GM12878 (cell line): Measurements from ENCODE around the gene ACTL10. TPM values are rescaled to one million over a fixed set of nuclear protein-coding genes. Genes with fewer than 3 reads are reported as not detected.

Experiments used
- ATAC-seq: fragments of 200-7000 bp; cut with Tn5 transposase; 3 replicates; pipeline ENCODE4 v1.9.1; 2020; ENCODE audit warnings: mild to moderate bottlenecking, moderate library complexity
- BruUV-seq: library from RNA; stranded (reverse); fragments of 400-500 nt; replicated peaks from 2 replicates; lab custom pipeline; 2021; lab: Mats Ljungman, UMichigan
- CTCF ChIA-PET: fragments of 300-600 bp; sonication (Branson Sonifier 250); formaldehyde crosslinking; extraction: SDS; loops from one replicate; lab custom pipeline; 2021; ENCODE audit warnings: inconsistent platforms; lab: Yijun Ruan, JAX
- POLR2A ChIA-PET: fragments of 350-600 bp; formaldehyde crosslinking; extraction: SDS; loops from one replicate; lab custom pipeline; 2021; ENCODE audit warnings: inconsistent platforms; lab: Charles Lee
- RAD21 ChIA-PET: fragments of 300-600 bp; sonication (Branson Sonifier 250); formaldehyde crosslinking; loops from one replicate; lab custom pipeline; 2023; ENCODE audit warnings: antibody characterized with exemption; ENCODE audit not compliant: unreplicated experiment; lab: Charles Lee
- SMC1A ChIA-PET: fragments of 300-600 bp; sonication (Branson Sonifier 250); formaldehyde crosslinking; loops from one replicate; lab custom pipeline; 2023; ENCODE audit not compliant: unreplicated experiment, uncharacterized antibody; lab: Charles Lee
- DNase-seq: peaks from one replicate; pipeline ENCODE4 v3.0.0-alpha.2; 2011; ENCODE audit warnings: low read depth, low spot score
- FAIRE-seq: peaks from 3 replicates; lab custom pipeline; 2011; peaks lifted over from hg19 to GRCh38; lab: Jason Lieb, UNC
- H2AFZ ChIP-seq: 2 replicates; pipeline ENCODE4 v1.6.0; 2011; ENCODE audit warnings: low read depth, low read length, control low read depth; ENCODE audit not compliant: control insufficient read depth
- H3K27ac ChIP-seq: 2 replicates; pipeline ENCODE4 v1.5.1; 2011; ENCODE audit warnings: control low read depth; ENCODE audit not compliant: control insufficient read depth, insufficient read depth
- H3K27me3 ChIP-seq, 2 experiments: replicated peaks in 1 of 2; 2 replicates each; pipeline versions ENCODE4 v1.6.0 to v1.6.1; 2011; ENCODE audit warnings: low read length in 1 of 2; ENCODE audit not compliant: control insufficient read depth in 2 of 2, insufficient read depth in 2 of 2
- H3K36me3 ChIP-seq, 2 experiments: 2 replicates each; pipeline ENCODE4 v1.5.1; 2011; ENCODE audit warnings: low read length in 1 of 2; ENCODE audit not compliant: control insufficient read depth in 2 of 2, insufficient read depth in 2 of 2
- H3K4me1 ChIP-seq: 2 replicates; pipeline ENCODE4 v1.6.1; 2011; ENCODE audit warnings: mild to moderate bottlenecking, low read length, moderate library complexity, mixed read lengths; ENCODE audit not compliant: control insufficient read depth, insufficient read depth
- H3K4me2 ChIP-seq: 2 replicates; pipeline ENCODE4 v1.6.0; 2011; ENCODE audit warnings: control low read depth; ENCODE audit not compliant: control insufficient read depth, insufficient read depth
- H3K4me3 ChIP-seq: fragments of 200-600 bp; sonication (generic); 2 replicates; pipeline ENCODE4 v1.5.1; 2016
- H3K79me2 ChIP-seq: 2 replicates; pipeline ENCODE4 v1.6.0; 2011; ENCODE audit warnings: low read length; ENCODE audit not compliant: control insufficient read depth, insufficient read depth
- H3K9ac ChIP-seq: 2 replicates; pipeline ENCODE4 v1.8.0; 2011; ENCODE audit warnings: low read length, control low read depth, mixed read lengths; ENCODE audit not compliant: control insufficient read depth, insufficient read depth
- H3K9me3 ChIP-seq: replicated peaks from 3 replicates; pipeline ENCODE4 v1.5.1; 2011; ENCODE audit warnings: mild to moderate bottlenecking, low read length; ENCODE audit not compliant: control insufficient read depth, insufficient read depth
- H4K20me1 ChIP-seq: 2 replicates; pipeline ENCODE4 v1.6.0; 2011; ENCODE audit not compliant: control insufficient read depth, insufficient read depth
- KAT2A ChIP-seq: conservative IDR thresholded peaks from 2 replicates; pipeline ENCODE4 v1.6.1; 2011; ENCODE audit warnings: low read depth, low read length; ENCODE audit not compliant: control insufficient read depth
- KLF5 ChIP-seq: fragments of 450-650 bp; IDR thresholded peaks from 2 replicates; pipeline ENCODE4 v1.6.1; 2014; ENCODE audit warnings: mild to moderate bottlenecking; ENCODE audit not compliant: partially characterized antibody
- NR2C2 ChIP-seq: IDR thresholded peaks from 2 replicates; pipeline ENCODE4 v1.6.1; 2011; ENCODE audit warnings: borderline replicate concordance, low read depth; ENCODE audit not compliant: control insufficient read depth, insufficient read length
- ZNF24 ChIP-seq: fragments of 450-650 bp; IDR thresholded peaks from 2 replicates; pipeline ENCODE4 v1.6.1; 2017; ENCODE audit warnings: antibody characterized with exemption, mild to moderate bottlenecking
- WGBS: methylation state at CpG from one replicate; pipeline ENCODE4 v1.1.6; 2016; ENCODE audit warnings: low lambda C conversion rate; ENCODE audit not compliant: insufficient replicate concordance, insufficient coverage; ENCODE audit errors: missing lambda C conversion rate; 5-methylcytosine and 5-hydroxymethylcytosine counted together
- in situ Hi-C: fragments of 300-500 bp; cut with MboI; formaldehyde crosslinking; loops from 9 replicates; pipeline ENCODE4 v1.14.3; 2018; ENCODE audit warnings: mixed read lengths
- intact Hi-C: fragments of 100-400 bp; cut with micrococcal nuclease; formaldehyde crosslinking; loops from one replicate; pipeline ENCODE4 v1.14.2; 2022; ENCODE audit not compliant: unreplicated experiment
- polyA plus RNA-seq, 11 experiments: library from polyadenylated mRNA; depleted of rRNA in 4 of 11; unstranded in 6 of 11; stranded (reverse) in 5 of 11; fragments of >200 nt; fragmentation: Nextera tagmentation in 4 of 11; fragmentation: Illumina TruSeq in 1 of 11; extraction: Ambion mirVana in 4 of 11; extraction: Trizol in 1 of 11; gene quantifications; 1 replicate in 1 of 11; 2 replicates in 10 of 11; pipeline versions ENCODE4 v1.2.1 to v1.2.3, GENCODE V29; 2011 to 2016; ENCODE audit warnings: inconsistent platforms in 2 of 11, missing spikeins in 2 of 11, low read depth in 1 of 11
- total RNA-seq, 4 experiments: library from RNA; depleted of rRNA in 3 of 4; stranded (reverse); fragments of >200 nt in 3 of 4; fragmentation: Illumina TruSeq in 1 of 4; extraction: Trizol in 1 of 4; gene quantifications; 2 replicates each; pipeline versions ENCODE4 v1.2.1 to v1.2.3, GENCODE V29; 2013 to 2021
- TF ChIP-seq, protein P1 (sequence below): fragments of 450-650 bp; IDR thresholded peaks from 2 replicates; pipeline ENCODE4 v1.6.1; 2017; ENCODE audit warnings: antibody characterized with exemption, mild to moderate bottlenecking, moderate library complexity

ACTL10 gene
- total and polyA plus RNA-seq, 10 of the 15 experiments (the other 5 are each of a cell fraction or from before 2014, with no cell fraction given): 0.12 to 5.0 (median 0.89) TPM

DNA sequence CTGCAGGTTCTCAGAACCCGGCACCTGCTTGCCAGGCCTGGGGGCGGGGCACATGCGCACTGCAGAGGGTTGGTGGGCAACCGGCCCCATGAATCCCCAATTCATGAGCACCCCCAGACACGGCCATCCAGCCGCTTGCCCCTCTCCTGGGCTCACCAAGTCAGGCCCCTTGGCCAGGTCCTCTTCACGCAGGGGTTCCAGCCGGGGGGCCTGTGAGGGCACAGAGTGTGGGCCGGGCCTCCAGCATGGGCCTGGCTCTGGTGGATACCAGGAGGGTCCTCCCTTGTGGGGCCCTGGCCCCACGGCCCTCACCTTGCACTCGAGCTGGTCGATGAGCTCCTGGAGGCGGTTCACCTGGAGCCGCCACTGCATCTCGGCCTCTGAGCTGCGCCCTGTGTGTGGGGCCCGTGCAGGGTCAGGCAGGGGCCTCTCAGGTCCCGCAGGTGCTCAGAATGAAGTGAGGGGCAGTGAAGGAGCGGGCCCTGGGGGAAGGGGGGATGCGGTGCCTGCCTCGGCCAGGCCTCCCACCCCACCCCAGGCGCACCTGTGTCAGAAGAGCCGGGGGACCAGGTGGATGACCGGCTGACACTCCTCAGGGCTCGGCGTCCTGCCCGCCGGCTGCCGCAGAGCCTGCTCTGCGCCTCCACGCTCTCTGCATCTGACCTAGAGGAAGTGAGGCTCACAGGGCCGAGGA lies 7.3 kb upstream of the ACTL10 start (continued):
- TF ChIP-seq, protein P1, sequence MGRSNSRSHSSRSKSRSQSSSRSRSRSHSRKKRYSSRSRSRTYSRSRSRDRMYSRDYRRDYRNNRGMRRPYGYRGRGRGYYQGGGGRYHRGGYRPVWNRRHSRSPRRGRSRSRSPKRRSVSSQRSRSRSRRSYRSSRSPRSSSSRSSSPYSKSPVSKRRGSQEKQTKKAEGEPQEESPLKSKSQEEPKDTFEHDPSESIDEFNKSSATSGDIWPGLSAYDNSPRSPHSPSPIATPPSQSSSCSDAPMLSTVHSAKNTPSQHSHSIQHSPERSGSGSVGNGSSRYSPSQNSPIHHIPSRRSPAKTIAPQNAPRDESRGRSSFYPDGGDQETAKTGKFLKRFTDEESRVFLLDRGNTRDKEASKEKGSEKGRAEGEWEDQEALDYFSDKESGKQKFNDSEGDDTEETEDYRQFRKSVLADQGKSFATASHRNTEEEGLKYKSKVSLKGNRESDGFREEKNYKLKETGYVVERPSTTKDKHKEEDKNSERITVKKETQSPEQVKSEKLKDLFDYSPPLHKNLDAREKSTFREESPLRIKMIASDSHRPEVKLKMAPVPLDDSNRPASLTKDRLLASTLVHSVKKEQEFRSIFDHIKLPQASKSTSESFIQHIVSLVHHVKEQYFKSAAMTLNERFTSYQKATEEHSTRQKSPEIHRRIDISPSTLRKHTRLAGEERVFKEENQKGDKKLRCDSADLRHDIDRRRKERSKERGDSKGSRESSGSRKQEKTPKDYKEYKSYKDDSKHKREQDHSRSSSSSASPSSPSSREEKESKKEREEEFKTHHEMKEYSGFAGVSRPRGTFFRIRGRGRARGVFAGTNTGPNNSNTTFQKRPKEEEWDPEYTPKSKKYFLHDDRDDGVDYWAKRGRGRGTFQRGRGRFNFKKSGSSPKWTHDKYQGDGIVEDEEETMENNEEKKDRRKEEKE: no peak
- TF ChIP-seq ZNF24 (no peak), KLF5 (no peak), NR2C2 (no peak)

DNA sequence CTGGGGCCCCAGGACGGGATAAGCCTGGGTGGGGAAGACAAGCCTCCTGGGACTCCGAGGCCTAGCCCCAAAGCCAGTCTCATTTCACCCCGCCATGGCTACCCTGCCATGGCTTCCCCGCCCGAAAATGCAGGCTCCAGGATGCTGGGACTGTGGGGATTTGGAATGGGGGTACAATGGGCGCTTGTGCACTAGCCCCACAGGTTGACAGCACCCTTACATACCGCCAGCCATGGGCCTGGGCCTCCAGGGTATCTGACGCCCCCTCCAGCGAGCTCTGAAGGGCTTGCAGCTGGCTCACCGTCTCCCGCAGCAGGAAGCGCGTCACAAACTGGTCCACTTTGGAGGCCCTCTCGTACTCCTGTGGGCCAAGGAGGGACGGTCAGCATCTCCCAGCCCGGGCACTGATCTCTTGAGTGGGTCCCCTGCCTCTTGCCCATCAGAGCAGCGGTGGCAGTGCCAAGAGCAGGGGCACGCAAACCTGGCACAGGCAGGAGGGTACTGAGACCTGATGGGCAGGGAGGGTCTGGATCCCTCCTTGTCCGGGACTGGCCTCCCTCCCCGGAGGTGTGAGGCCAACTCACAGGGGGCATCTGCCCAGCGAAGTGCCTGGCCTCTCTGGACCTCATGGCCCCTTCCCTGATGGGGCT lies 6.6 kb upstream of the ACTL10 start:
- H3K79me2 ChIP-seq: no peaks in the 10 kb centered on the region
- POLR2A ChIA-PET: no interaction called here
- no peaks in the 10 kb centered on the region for H4K20me1 ChIP-seq
- H3K36me3 ChIP-seq: no peaks in the 10 kb centered on the region
- WGBS: 78% methylated on average over 20 of the region's 21 CpGs
- in situ Hi-C loops: no loop called here
- no peaks in the 10 kb centered on the region for H3K9me3 ChIP-seq
- no peak overlapping the region for H3K27ac ChIP-seq
- H2AFZ ChIP-seq: no peak overlapping the region
- intact Hi-C loops: loop anchor here (10.0 kb wide), 1 partner anchor 465 kb away; no protein-coding TSS in a partner anchor
- no peak for TF ChIP-seq KAT2A
- no peaks in the 10 kb centered on the region for H3K27me3 ChIP-seq
- CTCF ChIA-PET: no interaction called here
- no TSS peak for BruUV-seq
- no peak for FAIRE-seq
- H3K4me3 ChIP-seq: no peak overlapping the region
- no peak overlapping the region for H3K4me2 ChIP-seq
- no peak for ATAC-seq
- RAD21 ChIA-PET: interaction anchor here (0.8 kb wide), 1 partner anchor 200 kb away, joined by 3 read pairs; no protein-coding TSS in a partner anchor
- peaks cover 18% of the 10 kb centered on the region for H3K4me1 ChIP-seq
- SMC1A ChIA-PET: no interaction called here
- no peak for DNase-seq
- H3K9ac ChIP-seq: no peak overlapping the region
